Tongue (tissue), 2 donors: ENCODE measurements around the gene RPL28. TPM values are rescaled to one million over a fixed set of nuclear protein-coding genes. Genes with fewer than 3 reads are reported as not detected.

Experiments used
- DNase-seq: peaks from one replicate; pipeline ENCODE4 v3.0.0-alpha.2; 2015
- total RNA-seq: library from RNA; depleted of rRNA; stranded (reverse); fragments of >200 nt; gene quantifications from one replicate; pipeline ENCODE4 v1.2.3, GENCODE V29; 2014

RPL28 gene
- total RNA-seq, 1 donor from 2014 or later, result 453 TPM

DNA sequence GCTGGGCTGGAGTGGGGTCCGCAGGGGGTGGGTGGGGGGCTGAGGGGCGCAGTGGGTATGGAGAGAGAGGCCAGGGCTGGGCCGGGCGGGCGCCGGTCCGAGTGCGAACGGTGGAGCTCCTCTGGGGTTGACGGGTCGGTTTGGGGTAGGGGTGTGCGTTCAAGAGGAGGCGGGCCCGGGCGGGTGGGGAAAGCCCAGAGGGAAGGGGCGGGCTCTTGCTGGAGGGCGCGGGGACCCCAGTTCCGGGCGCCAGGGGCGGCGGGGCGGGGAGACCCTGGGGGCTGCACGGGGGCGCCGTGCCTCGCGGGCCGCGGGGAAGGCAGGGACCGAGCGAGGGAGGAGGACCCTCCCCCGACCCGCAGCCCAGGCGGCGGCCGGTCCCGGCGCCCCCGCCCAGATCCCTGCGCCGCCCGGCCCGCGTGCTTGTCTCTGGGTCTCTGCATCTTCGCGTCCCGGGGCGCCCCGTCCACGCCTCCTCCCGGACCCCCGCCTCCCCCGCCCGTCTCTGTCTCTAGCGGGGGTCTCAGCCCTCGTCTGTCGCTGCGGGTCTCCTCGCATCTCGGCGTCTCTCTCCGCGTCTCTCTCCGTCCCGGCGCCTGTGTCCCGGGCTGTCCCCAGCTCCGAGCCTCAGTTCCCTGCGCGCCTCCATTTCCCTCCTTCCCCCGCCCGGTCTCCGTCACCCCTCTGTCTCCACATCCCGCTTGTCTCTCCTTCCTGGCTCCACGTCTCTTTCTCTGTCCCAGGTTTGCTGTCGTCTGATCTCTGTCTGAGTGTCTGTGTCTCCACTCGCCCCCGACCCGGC lies 65.6 kb downstream of the RPL28 start:
- DNase-seq, result no peak

DNA sequence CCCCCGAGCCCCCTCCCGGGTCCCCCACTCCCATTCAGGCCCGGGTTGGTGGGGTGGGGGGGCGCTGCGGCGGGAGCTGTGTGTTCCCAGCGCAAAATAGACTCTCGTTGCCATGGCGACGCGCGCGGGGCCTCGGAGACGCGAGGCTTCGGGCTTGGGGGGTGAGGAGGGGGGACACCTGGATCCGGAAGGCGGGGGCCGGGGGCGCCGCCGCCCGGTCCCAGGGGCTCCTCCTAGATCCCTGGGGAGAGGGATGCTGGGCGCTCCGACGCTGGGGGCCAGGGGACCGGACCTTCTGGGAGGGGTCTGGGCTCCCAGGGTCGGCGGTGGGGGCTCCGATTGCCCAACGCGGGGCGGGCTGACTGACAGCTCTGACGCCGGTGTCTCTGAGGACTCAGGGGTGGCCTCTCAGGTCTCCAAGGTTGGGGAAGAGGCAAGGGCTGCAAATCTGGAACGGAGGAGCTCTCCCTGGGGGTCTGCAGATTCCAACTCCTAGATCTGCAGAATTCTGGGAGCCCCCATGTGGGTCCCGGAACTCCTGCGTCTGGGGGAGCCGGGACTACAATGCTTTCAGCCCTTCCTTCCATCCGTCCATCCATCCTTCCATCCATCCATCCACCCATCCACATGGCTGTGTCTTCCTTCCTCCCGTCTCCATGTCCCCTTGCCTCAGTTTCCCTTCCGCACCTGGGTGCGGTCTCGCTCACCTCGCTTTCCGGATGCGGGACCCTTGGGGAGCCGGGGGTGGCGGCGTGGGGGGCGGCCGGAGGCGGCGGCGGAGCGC lies 66.4 kb downstream of the RPL28 start:
- peak; percentile 54 for DNase-seq

Other genes starting within 250 kb of the RPL28 start
- 338 TPM for gene TNNT1, start 236.7 kb upstream of the RPL28 start, total RNA-seq
- 1.7 TPM for gene TNNI3, start 228.2 kb upstream of the RPL28 start, total RNA-seq
- 0.51 TPM for gene DNAAF3, start 219.3 kb upstream of the RPL28 start, total RNA-seq
- not detected for gene SYT5, start 205.6 kb upstream of the RPL28 start, total RNA-seq
- gene PTPRH, start 176.4 kb upstream of the RPL28 start, total RNA-seq, result 3.9 TPM
- 0.72 TPM for gene TMEM86B, start 157.2 kb upstream of the RPL28 start, total RNA-seq
- gene PPP6R1, start 126.9 kb upstream of the RPL28 start, total RNA-seq, result 33.4 TPM
- 27.5 TPM for gene HSPBP1, start 105.8 kb upstream of the RPL28 start, total RNA-seq
- 5.0 TPM for gene BRSK1, start 101.9 kb upstream of the RPL28 start, total RNA-seq
- not detected for gene TMEM150B, start 60.6 kb upstream of the RPL28 start, total RNA-seq
- 13.3 TPM for gene KMT5C, start 46.1 kb upstream of the RPL28 start, total RNA-seq
- 0.72 TPM for gene COX6B2, start 31.2 kb upstream of the RPL28 start, total RNA-seq
- not detected for gene GARIN5B, start 22.7 kb upstream of the RPL28 start, total RNA-seq
- not detected for gene IL11, start 15.5 kb upstream of the RPL28 start, total RNA-seq
- gene TMEM190, start 9.1 kb upstream of the RPL28 start, total RNA-seq, result not detected
- 4.2 TPM for gene TMEM238, start 1.6 kb upstream of the RPL28 start, total RNA-seq
- gene UBE2S, start 21.9 kb downstream of the RPL28 start, total RNA-seq, result 20.7 TPM
- not detected for gene SHISA7, start 57.4 kb downstream of the RPL28 start, total RNA-seq
- gene ISOC2, start 75.7 kb downstream of the RPL28 start, total RNA-seq, result 39.3 TPM
- gene C19orf85, start 78.8 kb downstream of the RPL28 start, total RNA-seq, result not detected
- gene ZNF628, start 90.7 kb downstream of the RPL28 start, total RNA-seq, result 4.4 TPM
- gene NAT14, start 99.3 kb downstream of the RPL28 start, total RNA-seq, result 12.0 TPM
- gene SSC5D, start 102.5 kb downstream of the RPL28 start, total RNA-seq, result 29.2 TPM
- gene SBK2, start 151.2 kb downstream of the RPL28 start, total RNA-seq, result 10.2 TPM
- not detected for gene SBK3, start 159.6 kb downstream of the RPL28 start, total RNA-seq
- gene ZNF579, start 194.9 kb downstream of the RPL28 start, total RNA-seq, result 4.1 TPM
- gene FIZ1, start 213.6 kb downstream of the RPL28 start, total RNA-seq, result 5.9 TPM
- gene ZNF524, start 214.4 kb downstream of the RPL28 start, total RNA-seq, result 16.0 TPM
- 5.0 TPM for gene ZNF865, start 219.7 kb downstream of the RPL28 start, total RNA-seq
- gene ZNF784, start 238.6 kb downstream of the RPL28 start, total RNA-seq, result 9.8 TPM